Islet of Langerhans (tissue), 1 donor: ENCODE measurements around the gene MVB12A.

Experiments used
- FAIRE-seq: peaks from one replicate; lab custom pipeline; 2011; peaks lifted over from hg19 to GRCh38; lab: Jason Lieb, UNC

MVB12A gene

GRCh38 chr19:17405250-17406045, 14.4 kb upstream of the MVB12A start, which contains the start of gene BST2:
BST2 (minus strand) TSS chr19:17405630; CDS start chr19:17405575, 55 bp downstream.
- no peak for FAIRE-seq

GRCh38 chr19:17406046-17406886, 13.6 kb upstream of the MVB12A start:
- FAIRE-seq: no peak

- FAIRE-seq: no peak
These were observed 13.0 kb upstream of the MVB12A start for GRCh38 chr19:17406887-17407196.

- no peak for FAIRE-seq
These were observed 9.9 kb upstream of the MVB12A start for GRCh38 chr19:17409990-17410389.

- no peak for FAIRE-seq
These were observed 8.0 kb upstream of the MVB12A start for GRCh38 chr19:17411801-17412200.

- no peak for FAIRE-seq
These were observed 5.8 kb upstream of the MVB12A start for GRCh38 chr19:17414097-17414496.

GRCh38 chr19:17415121-17415520, 4.7 kb upstream of the MVB12A start:
- no peak for FAIRE-seq

GRCh38 chr19:17418710-17419109, 1.1 kb upstream of the MVB12A start:
- no peak for FAIRE-seq

GRCh38 chr19:17419154-17419620, 660 bp upstream of the MVB12A start:
- FAIRE-seq: no peak

- FAIRE-seq: no peak
These were observed 653 bp downstream of the MVB12A start for GRCh38 chr19:17420475-17420924.

GRCh38 chr19:17421942-17422341, 2.1 kb downstream of the MVB12A start:
- no peak for FAIRE-seq

GRCh38 chr19:17423429-17424208, 3.8 kb downstream of the MVB12A start:
- FAIRE-seq: no peak

- no peak for FAIRE-seq
These were observed 5.0 kb downstream of the MVB12A start for GRCh38 chr19:17424743-17425365.

GRCh38 chr19:17429641-17430113, 9.8 kb downstream of the MVB12A start:
- no peak for FAIRE-seq

- FAIRE-seq: no peak
These were observed 11.6 kb downstream of the MVB12A start for GRCh38 chr19:17431417-17431816.

- FAIRE-seq: no peak
These were observed 15.4 kb downstream of the MVB12A start for GRCh38 chr19:17435218-17435617.

- FAIRE-seq: no peak
These were observed 16.4 kb downstream of the MVB12A start for GRCh38 chr19:17436094-17436873.

- FAIRE-seq: no peak
These were observed 17.0 kb downstream of the MVB12A start for GRCh38 chr19:17436874-17437267.

GRCh38 chr19:17441241-17442021, 21.6 kb downstream of the MVB12A start:
- FAIRE-seq: no peak

- FAIRE-seq: no peak
These were observed 25.8 kb downstream of the MVB12A start for GRCh38 chr19:17445526-17446165.
